Measurements from ENCODE around the gene SMOC2.

DNA sequence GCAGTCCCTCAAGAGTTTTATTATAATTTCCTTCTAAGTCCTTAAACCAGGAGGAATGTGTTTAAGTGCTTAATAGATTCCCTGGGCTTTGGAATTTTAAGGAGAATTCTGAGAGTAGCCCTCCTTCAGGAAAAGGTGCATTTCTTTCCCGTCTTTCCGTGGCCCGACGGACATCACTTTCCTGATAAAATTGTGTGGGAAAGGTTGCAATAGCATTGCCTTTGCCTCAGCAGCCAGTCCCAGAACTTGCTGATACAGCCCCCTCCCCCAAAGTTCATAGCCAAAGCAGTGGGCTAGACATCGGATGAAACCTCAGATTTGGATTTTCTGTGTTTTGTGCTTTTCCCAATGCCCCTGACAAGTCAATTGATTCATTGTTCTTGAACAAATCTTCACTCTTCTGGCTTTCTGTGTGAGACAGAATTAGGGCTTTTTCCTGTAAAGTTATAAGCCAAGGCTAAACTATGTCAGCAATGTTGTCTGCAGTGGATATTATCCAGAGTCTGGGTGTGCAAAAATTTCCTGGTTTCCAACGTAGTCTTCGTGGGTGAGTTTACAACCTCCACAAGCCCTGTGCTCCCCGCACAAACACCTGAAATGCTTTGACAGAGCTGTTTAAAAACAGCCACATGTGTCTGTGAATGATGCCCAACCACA, 1.1 kb upstream of the SMOC2 start:
- TF ChIP-seq POLR2A (IDR thresholded peaks at IDR 0.05) (no peak), EP300 (IDR thresholded peaks at IDR 0.05; ENCODE audit: low read depth) (no peak)
